Endothelial cell of umbilical vein (primary cell): Measurements from ENCODE around the gene SNAP25. TPM values are rescaled to one million over a fixed set of nuclear protein-coding genes. Genes with fewer than 3 reads are reported as not detected.

ENCODE experiments used
- BruUV-seq: library from RNA; stranded (reverse); fragments of 400-500 nt; replicated peaks from 2 replicates; lab custom pipeline; 2021; lab: Mats Ljungman, UMichigan
- CTCF ChIA-PET: fragments of 300-600, 350-600 bp; sonication (Branson Sonifier 250); formaldehyde crosslinking; loops from one replicate; lab custom pipeline; 2021; ENCODE audit warnings: antibody characterized with exemption, inconsistent platforms; lab: Charles Lee
- POLR2A ChIA-PET: fragments of 300-600, 350-600 bp; sonication (Branson Sonifier 250); formaldehyde crosslinking; loops from one replicate; lab custom pipeline; 2021; ENCODE audit warnings: antibody characterized with exemption, inconsistent platforms; lab: Charles Lee
- DNase-seq: peaks from one replicate; pipeline ENCODE4 v3.0.0-alpha.2; 2011; ENCODE audit warnings: low read depth, low spot score
- FAIRE-seq: peaks from 2 replicates; lab custom pipeline; 2011; peaks lifted over from hg19 to GRCh38; lab: Jason Lieb, UNC
- H2AFZ ChIP-seq: 2 replicates; pipeline ENCODE4 v1.6.0; 2012; ENCODE audit warnings: low read depth, low read length, control low read depth, inconsistent platforms
- H3K27ac ChIP-seq: 2 replicates; pipeline ENCODE4 v1.5.1; 2011; ENCODE audit warnings: low read depth, mild to moderate bottlenecking, control low read depth, low read length, moderate library complexity; ENCODE audit not compliant: insufficient read depth
- H3K27me3 ChIP-seq, 2 experiments: 2 replicates each; pipeline versions ENCODE4 v1.6.0 to v1.6.1; 2011; ENCODE audit warnings: low read length in 2 of 2, mixed read lengths in 1 of 2; ENCODE audit not compliant: control insufficient read depth in 2 of 2, insufficient read depth in 2 of 2
- H3K36me3 ChIP-seq, 2 experiments: 2 replicates in 1 of 2; 3 replicates in 1 of 2; pipeline ENCODE4 v1.5.1; 2011; ENCODE audit warnings: low read length in 2 of 2, mild to moderate bottlenecking in 1 of 2, moderate library complexity in 1 of 2; ENCODE audit not compliant: control insufficient read depth in 2 of 2, insufficient read depth in 2 of 2; ENCODE audit errors: extremely low read depth in 1 of 2
- H3K4me1 ChIP-seq: 3 replicates; pipeline ENCODE4 v1.5.1; 2011; ENCODE audit warnings: mild to moderate bottlenecking, low read length; ENCODE audit not compliant: control insufficient read depth, insufficient read depth; ENCODE audit errors: extremely low read depth
- H3K4me2 ChIP-seq: 2 replicates; pipeline ENCODE4 v1.6.1; 2011; ENCODE audit warnings: low read length, control low read depth, mixed read lengths; ENCODE audit not compliant: insufficient read depth
- H3K4me3 ChIP-seq, 3 experiments: fragments of 200-600 bp in 1 of 3; sonication (generic), shearing (Covaris generic) in 1 of 3; replicated peaks in 1 of 3; 2 replicates each; pipeline ENCODE4 v1.5.1; 2011 to 2016; ENCODE audit warnings: control low read depth in 3 of 3, low read length in 3 of 3, mild to moderate bottlenecking in 2 of 3, inconsistent platforms in 1 of 3, low read depth in 1 of 3, moderate library complexity in 1 of 3; ENCODE audit not compliant: insufficient read depth in 1 of 3
- H3K79me2 ChIP-seq: 2 replicates; pipeline ENCODE4 v1.6.0; 2012; ENCODE audit warnings: low read length, inconsistent platforms; ENCODE audit not compliant: control insufficient read depth, insufficient read depth
- H3K9ac ChIP-seq: replicated peaks from 2 replicates; pipeline ENCODE3; 2011; ENCODE audit warnings: low read length, control low read depth; ENCODE audit not compliant: insufficient read depth; ENCODE audit errors: extremely low read depth
- H3K9me1 ChIP-seq: replicated peaks from 3 replicates; pipeline ENCODE4 v1.6.0; 2011; ENCODE audit warnings: mild to moderate bottlenecking, low read length; ENCODE audit not compliant: control insufficient read depth, insufficient read depth; ENCODE audit errors: extremely low read depth
- H3K9me3 ChIP-seq: replicated peaks from 2 replicates; pipeline ENCODE4 v1.5.1; 2012; ENCODE audit warnings: low read length, inconsistent platforms; ENCODE audit not compliant: control insufficient read depth, insufficient read depth
- H4K20me1 ChIP-seq: replicated peaks from 2 replicates; pipeline ENCODE3; 2011; ENCODE audit warnings: mild to moderate bottlenecking, low read length; ENCODE audit not compliant: control insufficient read depth, insufficient read depth; ENCODE audit errors: extremely low read depth
- EZH2 ChIP-seq: IDR thresholded peaks from 2 replicates; pipeline ENCODE4 v1.6.1; 2012; ENCODE audit warnings: borderline replicate concordance, low read depth, mild to moderate bottlenecking, moderate library complexity, low read length, inconsistent platforms; ENCODE audit not compliant: severe bottlenecking
- FOS ChIP-seq: IDR thresholded peaks from 2 replicates; pipeline ENCODE4 v1.6.1; 2011; ENCODE audit warnings: mild to moderate bottlenecking, low read length, moderate library complexity, borderline replicate concordance; ENCODE audit not compliant: insufficient read depth
- GATA2 ChIP-seq: IDR thresholded peaks from 2 replicates; pipeline ENCODE4 v1.7.0; 2011; ENCODE audit warnings: low read depth, mild to moderate bottlenecking, moderate library complexity, mixed read lengths, low read length; ENCODE audit not compliant: insufficient read length, insufficient read depth
- JUN ChIP-seq: IDR thresholded peaks from 2 replicates; pipeline ENCODE4 v1.6.1; 2011; ENCODE audit warnings: borderline replicate concordance, low read depth; ENCODE audit not compliant: insufficient read length, insufficient read depth
- MAX ChIP-seq: IDR thresholded peaks from 2 replicates; pipeline ENCODE4 v1.6.1; 2011; ENCODE audit not compliant: insufficient read depth, insufficient read length
- MYC ChIP-seq: IDR thresholded peaks from one replicate; pipeline ENCODE4 v1.6.1; 2011; ENCODE audit warnings: mild to moderate bottlenecking, low read depth, low read length
- POLR2A ChIP-seq: IDR thresholded peaks from 2 replicates; pipeline ENCODE4 v1.6.1; 2012; ENCODE audit warnings: low read depth, mild to moderate bottlenecking, control low read depth, low read length
- POLR2AphosphoS5 ChIP-seq: IDR thresholded peaks from 2 replicates; pipeline ENCODE4 v1.6.1; 2012; ENCODE audit warnings: low read depth, mild to moderate bottlenecking, control low read depth, low read length, moderate library complexity; ENCODE audit not compliant: insufficient read depth
- dilution Hi-C: fragments of 300-500 bp; cut with MboI; formaldehyde crosslinking; loops from one replicate; pipeline ENCODE4 v1.15.0; 2019; ENCODE audit warnings: low sequenced_read_pairs; ENCODE audit not compliant: extremely low pct_ligation_motif_present
- intact Hi-C: fragments of 100-400 bp; cut with micrococcal nuclease; formaldehyde crosslinking; loops from one replicate; pipeline ENCODE4 v1.10.0; 2022
- polyA plus RNA-seq, 4 experiments: library from polyadenylated mRNA; depleted of rRNA in 3 of 4; stranded (reverse) in 3 of 4; unstranded in 1 of 4; fragments of >200 nt; gene quantifications; 2 replicates each; pipeline versions ENCODE4 v1.2.1 to v1.2.3, GENCODE V29; 2011 to 2012; ENCODE audit warnings: missing spikeins in 1 of 4
- total RNA-seq: library from RNA; stranded (reverse); gene quantifications from 2 replicates; pipeline ENCODE4 v1.2.3, GENCODE V29; 2021
- TF ChIP-seq, protein P1 (sequence below), 2 donors: IDR thresholded peaks; 1 replicate in 1 of 2; 2 replicates in 1 of 2; pipeline ENCODE4 v1.5.1; 2011; ENCODE audit warnings: low read length in 2 of 2, mild to moderate bottlenecking in 2 of 2, moderate library complexity in 2 of 2, control low read depth in 1 of 2, inconsistent platforms in 1 of 2, low read depth in 1 of 2; ENCODE audit not compliant: insufficient read depth in 1 of 2; ENCODE audit errors: extremely low read depth in 1 of 2

SNAP25 gene
- total and polyA plus RNA-seq, 2 donors (not counting 3 experiments of a cell fraction or from before 2014, with no cell fraction given) = 3.9 to 4.4 TPM

DNA sequence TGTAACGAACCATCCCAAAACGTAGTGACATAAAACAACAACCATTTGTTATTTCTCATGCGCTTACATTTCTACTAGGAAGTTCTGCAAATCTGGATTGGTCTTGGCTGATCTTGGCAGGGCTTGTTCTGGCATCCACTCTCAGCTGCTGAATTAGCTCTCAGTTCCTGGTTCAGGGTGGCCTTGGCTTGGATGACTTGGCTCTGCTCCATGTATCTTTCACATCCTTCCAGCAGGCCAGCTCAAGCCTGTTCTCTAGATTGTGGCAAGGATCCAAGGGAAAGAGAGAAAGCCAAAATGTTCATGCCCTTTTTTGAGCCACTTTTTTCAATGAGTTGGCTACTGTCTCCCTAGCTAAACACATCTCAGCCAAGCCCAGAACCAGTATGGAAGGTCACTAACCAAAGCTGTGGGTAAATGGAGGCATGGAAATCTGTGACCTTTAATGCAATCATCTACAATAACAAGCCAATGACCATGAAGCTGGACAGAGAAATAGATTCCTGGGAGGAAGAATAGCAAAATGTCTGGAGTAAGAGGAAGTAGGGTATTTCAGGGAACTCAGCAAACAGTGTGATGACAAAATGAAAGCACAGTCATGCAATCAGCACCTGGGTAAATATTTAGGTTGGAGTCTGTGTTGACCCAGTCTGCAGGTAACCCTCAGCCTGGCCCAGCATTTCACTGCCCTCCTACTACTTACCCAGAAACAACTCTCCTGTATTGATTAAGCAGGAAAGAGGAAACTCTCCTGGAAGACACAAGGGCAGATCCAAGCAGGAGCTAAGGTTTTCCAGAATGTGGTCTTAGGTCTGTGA, 32.7 kb upstream of the SNAP25 start:
- no TSS peak for BruUV-seq
- Histone ChIP-seq H3K4me1 (no peaks in the 10 kb centered on the region), H4K20me1 (no peaks in the 10 kb centered on the region), H3K9ac (no peak overlapping the region), H3K9me3 (no peaks in the 10 kb centered on the region), H3K4me2 (no peak overlapping the region), H3K27ac (no peak overlapping the region), H2AFZ (no peak overlapping the region), H3K36me3 (no peaks in the 10 kb centered on the region), H3K9me1 (no peaks in the 10 kb centered on the region), H3K79me2 (no peaks in the 10 kb centered on the region), H3K4me3 (no peak overlapping the region), H3K27me3 (no peaks in the 10 kb centered on the region)
- intact Hi-C loops (no loop called here), dilution Hi-C loops (no loop called here)
- no peak for TF ChIP-seq POLR2A
- no peak for TF ChIP-seq MYC
- no peak for TF ChIP-seq JUN
- no peak for TF ChIP-seq GATA2
- TF ChIP-seq MAX = no peak
- TF ChIP-seq, protein P1, sequence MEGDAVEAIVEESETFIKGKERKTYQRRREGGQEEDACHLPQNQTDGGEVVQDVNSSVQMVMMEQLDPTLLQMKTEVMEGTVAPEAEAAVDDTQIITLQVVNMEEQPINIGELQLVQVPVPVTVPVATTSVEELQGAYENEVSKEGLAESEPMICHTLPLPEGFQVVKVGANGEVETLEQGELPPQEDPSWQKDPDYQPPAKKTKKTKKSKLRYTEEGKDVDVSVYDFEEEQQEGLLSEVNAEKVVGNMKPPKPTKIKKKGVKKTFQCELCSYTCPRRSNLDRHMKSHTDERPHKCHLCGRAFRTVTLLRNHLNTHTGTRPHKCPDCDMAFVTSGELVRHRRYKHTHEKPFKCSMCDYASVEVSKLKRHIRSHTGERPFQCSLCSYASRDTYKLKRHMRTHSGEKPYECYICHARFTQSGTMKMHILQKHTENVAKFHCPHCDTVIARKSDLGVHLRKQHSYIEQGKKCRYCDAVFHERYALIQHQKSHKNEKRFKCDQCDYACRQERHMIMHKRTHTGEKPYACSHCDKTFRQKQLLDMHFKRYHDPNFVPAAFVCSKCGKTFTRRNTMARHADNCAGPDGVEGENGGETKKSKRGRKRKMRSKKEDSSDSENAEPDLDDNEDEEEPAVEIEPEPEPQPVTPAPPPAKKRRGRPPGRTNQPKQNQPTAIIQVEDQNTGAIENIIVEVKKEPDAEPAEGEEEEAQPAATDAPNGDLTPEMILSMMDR (IDR thresholded peaks at IDR 0.05; ENCODE audit: extremely low read depth in 1 of 2, insufficient read depth in 1 of 2, low read depth in 1 of 2, low read length in 2 of 2) = no peak
- no peak for TF ChIP-seq FOS
- no peak for TF ChIP-seq POLR2AphosphoS5
- no peak for TF ChIP-seq EZH2
- CTCF ChIA-PET = interaction anchor here (1.3 kb wide), 1 partner anchor 8 kb away, joined by 5 read pairs; no protein-coding TSS in a partner anchor
- DNase-seq = no peak
- FAIRE-seq = no peak
- POLR2A ChIA-PET = no interaction called here
